K562 (cell line): Measurements from ENCODE around the gene FTSJ3. TPM values are rescaled to one million over a fixed set of nuclear protein-coding genes. Genes with fewer than 3 reads are reported as not detected.

Experiments used
- ATAC-seq: fragments of 200-7000 bp; cut with Tn5 transposase; 3 replicates; pipeline ENCODE4 v1.9.1; 2020; ENCODE audit warnings: moderate library complexity
- BruUV-seq: library from RNA; stranded (reverse); fragments of 400-500 nt; replicated peaks from 2 replicates; lab custom pipeline; 2021; lab: Mats Ljungman, UMichigan
- CTCF ChIA-PET: fragments of 300-600 bp; formaldehyde crosslinking; extraction: SDS; loops from one replicate; lab custom pipeline; 2021; ENCODE audit warnings: low intra/inter-chr PET ratio; lab: Yijun Ruan, JAX
- POLR2A ChIA-PET: fragments of 300-600, 350-650 bp; sonication (Branson Sonifier 250); formaldehyde crosslinking; extraction: SDS; loops from one replicate; lab custom pipeline; 2021; ENCODE audit warnings: antibody characterized with exemption, inconsistent platforms; lab: Yijun Ruan, JAX
- DNase-seq, 4 experiments: peaks; one replicate each; pipeline versions ENCODE4 v3.0.0 to v3.0.0-alpha.2; 2011 to 2018; ENCODE audit warnings: low spot score in 3 of 4, mixed read lengths in 3 of 4; ENCODE audit errors: extremely low read depth in 1 of 4
- FAIRE-seq: peaks from 2 replicates; lab custom pipeline; 2011; peaks lifted over from hg19 to GRCh38; lab: Jason Lieb, UNC
- H2AFZ ChIP-seq: 2 replicates; pipeline ENCODE4 v1.6.0; 2011; ENCODE audit warnings: low read depth, low read length, control low read depth, inconsistent platforms
- H3K27ac ChIP-seq: fragments of 200-600 bp; 3 replicates; pipeline ENCODE4 v1.8.0; 2011; ENCODE audit warnings: low read depth, mild to moderate bottlenecking, control low read depth, inconsistent platforms, low read length, moderate library complexity, mixed read lengths; ENCODE audit errors: extremely low read depth
- H3K27me3 ChIP-seq, 2 experiments: fragments of 300-600 bp in 1 of 2; 2 replicates in 1 of 2; 3 replicates in 1 of 2; pipeline versions ENCODE4 v1.6.0 to v1.8.0; 2011; ENCODE audit warnings: inconsistent platforms in 2 of 2, low read length in 2 of 2, mild to moderate bottlenecking in 1 of 2, mixed read lengths in 1 of 2, moderate library complexity in 1 of 2; ENCODE audit not compliant: control insufficient read depth in 2 of 2, insufficient read depth in 2 of 2
- H3K36me3 ChIP-seq: fragments of 300-600 bp; 3 replicates; pipeline ENCODE4 v1.8.0; 2011; ENCODE audit warnings: mild to moderate bottlenecking, low read length, inconsistent platforms; ENCODE audit not compliant: control insufficient read depth, insufficient read depth
- H3K4me1 ChIP-seq, 2 experiments: fragments of 200-600 bp in 1 of 2; replicated peaks in 1 of 2; 2 replicates in 1 of 2; 3 replicates in 1 of 2; pipeline versions ENCODE4 v1.5.1 to v1.8.0; 2011; ENCODE audit warnings: inconsistent platforms in 2 of 2, low read length in 2 of 2, mild to moderate bottlenecking in 1 of 2, mixed read lengths in 1 of 2, moderate library complexity in 1 of 2; ENCODE audit not compliant: control insufficient read depth in 2 of 2, insufficient read depth in 2 of 2
- H3K4me2 ChIP-seq: 2 replicates; pipeline ENCODE4 v1.6.1; 2011; ENCODE audit warnings: low read length, control low read depth, inconsistent platforms, mixed read lengths; ENCODE audit not compliant: insufficient read depth
- H3K4me3 ChIP-seq: fragments of 200-600 bp; sonication (generic), shearing (Covaris generic); 2 replicates; pipeline ENCODE4 v1.5.1; 2016; ENCODE audit warnings: control low read depth, inconsistent platforms
- H3K79me2 ChIP-seq: fragments of 200-600 bp; 3 replicates; pipeline ENCODE4 v1.8.0; 2011; ENCODE audit warnings: low read length, inconsistent platforms; ENCODE audit not compliant: control insufficient read depth, insufficient read depth
- H3K9ac ChIP-seq, 2 experiments: 2 replicates each; pipeline versions ENCODE4 v1.6.0 to v1.6.1; 2011; ENCODE audit warnings: low read depth in 2 of 2, low read length in 2 of 2, control low read depth in 1 of 2, inconsistent platforms in 1 of 2, mild to moderate bottlenecking in 1 of 2, mixed read lengths in 1 of 2; ENCODE audit not compliant: insufficient read depth in 1 of 2
- H3K9me1 ChIP-seq: one replicate; pipeline ENCODE4 v1.6.0; 2011; ENCODE audit warnings: inconsistent platforms, mild to moderate bottlenecking, low read length, moderate library complexity; ENCODE audit not compliant: control insufficient read depth, insufficient read depth
- H3K9me3 ChIP-seq: replicated peaks from 2 replicates; pipeline ENCODE4 v1.5.1; 2011; ENCODE audit warnings: low read depth, low read length, inconsistent platforms; ENCODE audit not compliant: control insufficient read depth, insufficient read depth
- H4K20me1 ChIP-seq: replicated peaks from 2 replicates; pipeline ENCODE4 v1.6.1; 2011; ENCODE audit warnings: low read length, inconsistent platforms, mixed read lengths; ENCODE audit not compliant: control insufficient read depth, insufficient read depth
- CC2D1A ChIP-seq: fragments of 450-650 bp; IDR thresholded peaks from 2 replicates; pipeline ENCODE4 v1.6.1; 2017; ENCODE audit warnings: mild to moderate bottlenecking
- DMBX1 ChIP-seq: fragments of 250-450 bp; sonication (Bioruptor Pico); IDR thresholded peaks from 2 replicates; pipeline ENCODE4 v1.8.0; 2022; ENCODE audit warnings: inconsistent platforms, mild to moderate bottlenecking, moderate library complexity, borderline replicate concordance
- GTF2A2 ChIP-seq: IDR thresholded peaks from 2 replicates; pipeline ENCODE4 v1.6.1; 2016; ENCODE audit warnings: mild to moderate bottlenecking, missing genetic modification characterization, missing compliant biosample characterization
- KAT2B ChIP-seq: IDR thresholded peaks from one replicate; pipeline ENCODE4 v1.6.1; 2012; ENCODE audit warnings: low read depth, mild to moderate bottlenecking, control low read depth, inconsistent platforms, low read length, moderate library complexity
- LEF1 ChIP-seq: fragments of 450-650 bp; IDR thresholded peaks from 2 replicates; pipeline ENCODE4 v1.6.1; 2016; ENCODE audit warnings: mild to moderate bottlenecking
- MBD1 ChIP-seq: fragments of 250-450 bp; sonication (Bioruptor Pico); IDR thresholded peaks from 2 replicates; pipeline ENCODE4 v1.8.0; 2022; ENCODE audit warnings: inconsistent platforms
- PATZ1 ChIP-seq: fragments of 250-450 bp; sonication (Bioruptor Pico); IDR thresholded peaks from 2 replicates; pipeline ENCODE4 v1.5.0; 2020; ENCODE audit warnings: mild to moderate bottlenecking, borderline replicate concordance
- RBFOX2 ChIP-seq: fragments of 200-400 bp; formaldehyde crosslinking; IDR thresholded peaks from 2 replicates; pipeline ENCODE4 v1.6.1; 2017; ENCODE audit warnings: low read depth, mild to moderate bottlenecking, low read length, moderate library complexity
- ZNF561 ChIP-seq: fragments of 450-650 bp; formaldehyde crosslinking; conservative IDR thresholded peaks from 2 replicates; pipeline ENCODE4 v1.4.0; 2020; ENCODE audit warnings: mild to moderate bottlenecking, moderate library complexity
- WGBS: fragments of 100-300 bp; shearing (Covaris generic); methylation state at CpG from one replicate; pipeline ENCODE4 v1.1.6; 2016; ENCODE audit warnings: low coverage, mixed read lengths; ENCODE audit not compliant: insufficient coverage; ENCODE audit errors: missing lambda C conversion rate; 5-methylcytosine and 5-hydroxymethylcytosine counted together
- in situ Hi-C: fragments of 300-500 bp; cut with MboI; formaldehyde crosslinking; loops from 4 replicates; pipeline ENCODE4 v1.15.0; 2018; ENCODE audit warnings: inconsistent platforms, mixed read lengths
- intact Hi-C: fragments of 100-400 bp; cut with micrococcal nuclease; formaldehyde crosslinking; loops from 2 replicates; pipeline ENCODE4 v1.14.2; 2022
- polyA plus RNA-seq, 8 experiments: library from polyadenylated mRNA; depleted of rRNA in 4 of 8; stranded (reverse) in 5 of 8; unstranded in 3 of 8; fragments of >200 nt; fragmentation: Nextera tagmentation in 2 of 8; fragmentation: Illumina TruSeq in 1 of 8; extraction: Ambion mirVana in 2 of 8; extraction: Trizol in 1 of 8; gene quantifications; 2 replicates each; pipeline versions ENCODE4 v1.2.1 to v1.2.3, GENCODE V29; 2011 to 2014; ENCODE audit warnings: inconsistent platforms in 1 of 8, missing spikeins in 1 of 8
- total RNA-seq, 7 experiments: library from RNA; depleted of rRNA in 6 of 7; stranded (reverse); fragments of >200 nt in 6 of 7; fragmentation: Illumina TruSeq in 2 of 7; extraction: Trizol in 2 of 7; gene quantifications; 2 replicates each; pipeline versions ENCODE4 v1.2.1 to v1.2.3, GENCODE V29; 2011 to 2021; ENCODE audit warnings: low replicate concordance in 1 of 7

Gene FTSJ3
- total and polyA plus RNA-seq, 9 of the 15 experiments (the other 6 are each of a cell fraction or from before 2014, with no cell fraction given): 18.0 to 65.6 (median 52.4) TPM

GRCh38 chr17:63842540-63843386 is 15.3 kb upstream of the FTSJ3 start, which contains the start of gene SMARCD2:
Gene SMARCD2, minus strand, starts transcription at chr17:63842685. Its CDS starts 11 bp downstream, at chr17:63842674.
- H3K9ac ChIP-seq: peak within 1 kb of the TSS; percentile 93 to 98
- peaks cover 52% of the 10 kb centered on the region for H3K79me2 ChIP-seq
- H3K27me3 ChIP-seq: no peaks in the 10 kb centered on the region
- peak within 1 kb of the TSS; percentile 93 for H3K27ac ChIP-seq
- POLR2A ChIA-PET: interaction anchor here (0.8 to 5.8 kb wide), 7 partner anchors 10 to 168 kb away, joined by 3 to 66 read pairs (median 5); partner anchors contain the start of genes CCDC47, DDX42, FTSJ3 and PSMC5
- peak; percentile 90 for ATAC-seq
- WGBS: under 1% methylated on average over 52 of the region's 92 CpGs
- no peaks in the 10 kb centered on the region for H3K9me1 ChIP-seq
- intact Hi-C loops (loop anchor here (1.0 to 10.0 kb wide), 4 partner anchors 15 to 408 kb away; partner anchors contain the start of genes CCDC47, FTSJ3, MAP3K3 and PSMC5), in situ Hi-C loops (loop anchor here (25.0 kb wide), 1 partner anchor 405 kb away; the partner anchor contains the start of gene CYB561)
- peaks cover 19% of the 10 kb centered on the region; the same call in 1 of the 3 replicates for H3K36me3 ChIP-seq
- peaks cover 23 to 45% of the 10 kb centered on the region in 2 experiments for H3K4me1 ChIP-seq
- CTCF ChIA-PET: no interaction called here
- peak within 1 kb of the TSS; percentile 95 for H3K4me3 ChIP-seq
- H2AFZ ChIP-seq: peak within 1 kb of the TSS; percentile 82
- BruUV-seq: no TSS peak
- peak; percentile 92 for FAIRE-seq
- peak; percentile 94 to 99 (median 96) for DNase-seq
- no peaks in the 10 kb centered on the region for H3K9me3 ChIP-seq
- no peaks in the 10 kb centered on the region for H4K20me1 ChIP-seq
- H3K4me2 ChIP-seq: peak within 1 kb of the TSS; percentile 96
- TF ChIP-seq ZNF561 (CRISPR knock-in tag) (no peak), RBFOX2 (peak; percentile 83), LEF1 (peak; percentile 71), KAT2B (no peak), CC2D1A (peak; percentile 17; the same call in 1 of the 2 replicates), DMBX1 (peak; percentile 75; the same call in 1 of the 2 replicates), PATZ1 (CRISPR knock-in tag) (no peak), GTF2A2 (tag) (no peak), MBD1 (CRISPR knock-in tag) (no peak)
